Superior temporal gyrus (tissue), 1 donor: ENCODE measurements around the gene VPS33B.
"Not testable (repeated sequence)": the region's sequence is repeated elsewhere in the genome, so short reads cannot be mapped to it uniquely, and the experiment has no call there.

Source experiments
- DNase-seq: peaks from one replicate; pipeline ENCODE4 v3.0.0-alpha.2; 2016; ENCODE audit errors: extremely low spot score

VPS33B gene

GRCh38 chr15:91022075-91022831 is at the start of gene VPS33B:
Gene VPS33B (minus strand): TSS chr15:91022594. CDS start chr15:91022249, 345 bp downstream.
- peak; percentile 96 for DNase-seq

GRCh38 chr15:91072161-91072560 is 49.8 kb upstream of the VPS33B start:
- DNase-seq, result no peak

GRCh38 chr15:91070872-91071271 is 48.5 kb upstream of the VPS33B start:
- DNase-seq, result no peak

GRCh38 chr15:91068966-91069365 is 46.6 kb upstream of the VPS33B start:
- no peak for DNase-seq

- DNase-seq, result no peak
These were observed 46.0 kb upstream of the VPS33B start for GRCh38 chr15:91068436-91068835.

- no peak for DNase-seq
These were observed 44.6 kb upstream of the VPS33B start for GRCh38 chr15:91067036-91067435.

- DNase-seq, result no peak
These were observed 43.1 kb upstream of the VPS33B start for GRCh38 chr15:91065505-91065904.

- DNase-seq, result no peak
These were observed 39.6 kb upstream of the VPS33B start for GRCh38 chr15:91061997-91062396.

GRCh38 chr15:91061230-91061629 is 38.8 kb upstream of the VPS33B start:
- no peak for DNase-seq

GRCh38 chr15:91055548-91056331 is 33.3 kb upstream of the VPS33B start:
- DNase-seq, result peak; percentile 97

- no peak for DNase-seq
These were observed 32.4 kb upstream of the VPS33B start for GRCh38 chr15:91054816-91055215.

GRCh38 chr15:91051248-91051647 is 28.9 kb upstream of the VPS33B start:
- DNase-seq, result no peak

- no peak for DNase-seq
These were observed 27.7 kb upstream of the VPS33B start for GRCh38 chr15:91050128-91050455.

- DNase-seq, result peak; percentile 88
These were observed 27.2 kb upstream of the VPS33B start for GRCh38 chr15:91049378-91050127.

GRCh38 chr15:91047545-91048199 is 25.3 kb upstream of the VPS33B start:
- DNase-seq, result no peak

GRCh38 chr15:91046056-91046455 is 23.7 kb upstream of the VPS33B start:
- DNase-seq, result not testable (repeated sequence)

- no peak for DNase-seq
These were observed 22.7 kb upstream of the VPS33B start for GRCh38 chr15:91045065-91045464.

- DNase-seq, result no peak
These were observed 20.9 kb upstream of the VPS33B start for GRCh38 chr15:91043202-91043874.

- DNase-seq, result no peak
These were observed 18.5 kb upstream of the VPS33B start for GRCh38 chr15:91040856-91041255.

- no peak for DNase-seq
These were observed 17.6 kb upstream of the VPS33B start for GRCh38 chr15:91039996-91040395.
